GM13977 (cell line): ENCODE results near the gene TUBGCP5.
"Not testable (repeated sequence)": the region's sequence is repeated elsewhere in the genome, so short reads cannot be mapped to it uniquely, and the experiment has no call there.

Source experiments
- DNase-seq: peaks from one replicate; pipeline ENCODE4 v3.0.0; 2012; ENCODE audit warnings: low spot score
- CTCF ChIP-seq: IDR thresholded peaks from 2 replicates; pipeline ENCODE4 v1.5.1; 2012; ENCODE audit warnings: mild to moderate bottlenecking, control low read depth; ENCODE audit not compliant: insufficient read depth; ENCODE audit errors: extremely low read depth, missing control alignments
- in situ Hi-C: fragments of 300-500 bp; cut with MboI; formaldehyde crosslinking; loops from one replicate; pipeline ENCODE4 v1.12.0; 2022; ENCODE audit warnings: low sequenced_read_pairs, low pct_unique_long_range_greater_than_20kb, mixed read lengths, inconsistent platforms; ENCODE audit not compliant: unreplicated experiment

TUBGCP5 gene

GRCh38 chr15:23057707-23058106 lies 18.3 kb upstream of the TUBGCP5 start:
- no peak for TF ChIP-seq CTCF
- in situ Hi-C loops = no loop called here
- no peak for DNase-seq

- in situ Hi-C loops = no loop called here
- TF ChIP-seq CTCF = no peak
- DNase-seq = no peak
Measured at GRCh38 chr15:23055316-23055715, 15.9 kb upstream of the TUBGCP5 start.

- no peak for TF ChIP-seq CTCF
- DNase-seq = no peak
- in situ Hi-C loops = no loop called here
Measured at GRCh38 chr15:23052522-23052921, 13.2 kb upstream of the TUBGCP5 start.

- no peak for DNase-seq
- in situ Hi-C loops = no loop called here
- no peak for TF ChIP-seq CTCF
Measured at GRCh38 chr15:23050708-23051107, 11.3 kb upstream of the TUBGCP5 start.

- in situ Hi-C loops = no loop called here
Measured at GRCh38 chr15:23049984-23050628, 10.7 kb upstream of the TUBGCP5 start.

GRCh38 chr15:23048572-23049282 lies 9.4 kb upstream of the TUBGCP5 start:
- DNase-seq, in situ Hi-C loops: not testable (repeated sequence)

More at GRCh38 chr15:23049984-23050628, 10.7 kb upstream of the TUBGCP5 start:
- no peak for DNase-seq
- TF ChIP-seq CTCF = no peak

GRCh38 chr15:23043987-23044386 lies 4.6 kb upstream of the TUBGCP5 start:
- in situ Hi-C loops, DNase-seq: not testable (repeated sequence)

GRCh38 chr15:23043535-23043934 lies 4.2 kb upstream of the TUBGCP5 start:
- DNase-seq, in situ Hi-C loops: not testable (repeated sequence)

GRCh38 chr15:23041736-23042135 lies 2.4 kb upstream of the TUBGCP5 start:
- in situ Hi-C loops, DNase-seq: not testable (repeated sequence)
